ENCODE data around the gene SH3RF3. TPM values are rescaled to one million over a fixed set of nuclear protein-coding genes. Genes with fewer than 3 reads are reported as not detected.

Gene SH3RF3
- total and polyA plus RNA-seq, 2 of the 13 experiments (the other 11 are each of a cell fraction or from before 2014, with no cell fraction given), result 0.04 TPM; not detected in 1

DNA sequence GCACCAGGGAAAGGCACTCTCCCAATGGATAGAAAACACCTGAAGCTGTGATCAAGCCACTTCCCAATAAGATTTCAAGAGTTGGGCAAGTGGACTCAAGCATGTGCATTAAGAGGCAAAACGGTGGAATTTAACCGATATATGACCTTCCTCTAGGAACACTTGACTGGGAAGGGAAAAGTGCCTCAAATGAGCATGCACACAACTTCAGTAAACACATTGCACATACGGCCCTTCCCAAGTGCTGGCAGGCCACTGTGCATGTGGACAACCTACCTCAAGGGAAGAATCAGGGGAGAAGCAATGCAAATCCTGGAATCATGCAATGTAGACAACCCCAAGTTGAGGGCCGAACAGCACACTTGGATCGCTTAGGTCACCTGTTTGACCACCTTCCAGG is 23.9 kb upstream of the SH3RF3 start:
- peaks cover 0 to 9% of the 10 kb centered on the region in 2 experiments; a peak in 4 of 5 replicates for H3K27me3 ChIP-seq (ENCODE audit: control insufficient read depth in 1 of 2, insufficient read depth in 2 of 2, low read length in 2 of 2)
- CTCF ChIA-PET (ENCODE audit: low intra/inter-chr PET ratio, low total read pairs), result no interaction called here
- no peak overlapping the region for H3K4me3 ChIP-seq (replicated peaks in 1 of 3; ENCODE audit: insufficient read depth in 1 of 3, low read depth in 2 of 3, low read length in 3 of 3)
- H3K79me2 ChIP-seq (ENCODE audit: insufficient read depth, low read length), result no peaks in the 10 kb centered on the region
- BruUV-seq (replicated peaks), result no TSS peak
- no peaks in the 10 kb centered on the region for H3K9me3 ChIP-seq (ENCODE audit: low read length)
- ATAC-seq (no peak), FAIRE-seq (no peak), DNase-seq (ENCODE audit: low spot score) (no peak)
- WGBS (ENCODE audit: low lambda C conversion rate), result 61% methylated on average over 5 of the region's 5 CpGs
- intact Hi-C loops (cut with micrococcal nuclease; ENCODE audit: unreplicated experiment) (no loop called here), in situ Hi-C loops (cut with HindIII; ENCODE audit: extremely low pct_ligation_motif_present, low pct_unique_long_range_greater_than_20kb) (no loop called here)
- H3K27ac ChIP-seq (ENCODE audit: extremely low read length, insufficient read depth, low read length), result no peak overlapping the region
- POLR2A ChIA-PET, result no interaction called here
- H3K9ac ChIP-seq (ENCODE audit: insufficient read depth, low read depth, low read length), result no peak overlapping the region
- no peaks in the 10 kb centered on the region for H3K4me1 ChIP-seq (ENCODE audit: insufficient read depth, low read length)
- TF ChIP-seq HNRNPK (IDR thresholded peaks at IDR 0.05; ENCODE audit: low read depth, low read length, poor library complexity, severe bottlenecking) (no peak), ZNF878 (CRISPR knock-in tag; IDR thresholded peaks at IDR 0.05) (no peak), DZIP1 (CRISPR knock-in tag; IDR thresholded peaks at IDR 0.05) (no peak), TSC22D2 (CRISPR knock-in tag; IDR thresholded peaks at IDR 0.05; ENCODE audit: borderline replicate concordance) (no peak)
- TF ChIP-seq, protein P1, sequence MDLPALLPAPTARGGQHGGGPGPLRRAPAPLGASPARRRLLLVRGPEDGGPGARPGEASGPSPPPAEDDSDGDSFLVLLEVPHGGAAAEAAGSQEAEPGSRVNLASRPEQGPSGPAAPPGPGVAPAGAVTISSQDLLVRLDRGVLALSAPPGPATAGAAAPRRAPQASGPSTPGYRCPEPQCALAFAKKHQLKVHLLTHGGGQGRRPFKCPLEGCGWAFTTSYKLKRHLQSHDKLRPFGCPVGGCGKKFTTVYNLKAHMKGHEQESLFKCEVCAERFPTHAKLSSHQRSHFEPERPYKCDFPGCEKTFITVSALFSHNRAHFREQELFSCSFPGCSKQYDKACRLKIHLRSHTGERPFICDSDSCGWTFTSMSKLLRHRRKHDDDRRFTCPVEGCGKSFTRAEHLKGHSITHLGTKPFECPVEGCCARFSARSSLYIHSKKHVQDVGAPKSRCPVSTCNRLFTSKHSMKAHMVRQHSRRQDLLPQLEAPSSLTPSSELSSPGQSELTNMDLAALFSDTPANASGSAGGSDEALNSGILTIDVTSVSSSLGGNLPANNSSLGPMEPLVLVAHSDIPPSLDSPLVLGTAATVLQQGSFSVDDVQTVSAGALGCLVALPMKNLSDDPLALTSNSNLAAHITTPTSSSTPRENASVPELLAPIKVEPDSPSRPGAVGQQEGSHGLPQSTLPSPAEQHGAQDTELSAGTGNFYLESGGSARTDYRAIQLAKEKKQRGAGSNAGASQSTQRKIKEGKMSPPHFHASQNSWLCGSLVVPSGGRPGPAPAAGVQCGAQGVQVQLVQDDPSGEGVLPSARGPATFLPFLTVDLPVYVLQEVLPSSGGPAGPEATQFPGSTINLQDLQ (CRISPR knock-in tag; IDR thresholded peaks at IDR 0.05), result no peak
- TF ChIP-seq, protein P2, sequence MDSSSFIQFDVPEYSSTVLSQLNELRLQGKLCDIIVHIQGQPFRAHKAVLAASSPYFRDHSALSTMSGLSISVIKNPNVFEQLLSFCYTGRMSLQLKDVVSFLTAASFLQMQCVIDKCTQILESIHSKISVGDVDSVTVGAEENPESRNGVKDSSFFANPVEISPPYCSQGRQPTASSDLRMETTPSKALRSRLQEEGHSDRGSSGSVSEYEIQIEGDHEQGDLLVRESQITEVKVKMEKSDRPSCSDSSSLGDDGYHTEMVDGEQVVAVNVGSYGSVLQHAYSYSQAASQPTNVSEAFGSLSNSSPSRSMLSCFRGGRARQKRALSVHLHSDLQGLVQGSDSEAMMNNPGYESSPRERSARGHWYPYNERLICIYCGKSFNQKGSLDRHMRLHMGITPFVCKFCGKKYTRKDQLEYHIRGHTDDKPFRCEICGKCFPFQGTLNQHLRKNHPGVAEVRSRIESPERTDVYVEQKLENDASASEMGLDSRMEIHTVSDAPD (CRISPR knock-in tag; IDR thresholded peaks at IDR 0.05), result no peak
- TF ChIP-seq, protein P3, sequence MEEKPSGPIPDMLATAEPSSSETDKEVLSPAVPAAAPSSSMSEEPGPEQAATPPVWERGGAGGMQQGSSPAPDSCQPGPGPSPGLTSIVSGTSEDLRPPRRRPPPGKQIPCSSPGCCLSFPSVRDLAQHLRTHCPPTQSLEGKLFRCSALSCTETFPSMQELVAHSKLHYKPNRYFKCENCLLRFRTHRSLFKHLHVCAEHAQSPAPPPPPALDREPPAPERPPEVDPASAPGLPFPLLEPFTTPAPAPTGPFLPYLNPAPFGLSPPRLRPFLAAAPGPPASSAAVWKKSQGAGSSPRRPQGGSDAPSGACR (CRISPR knock-in tag; IDR thresholded peaks at IDR 0.05), result no peak
- H4K20me1 ChIP-seq (ENCODE audit: insufficient read depth, low read length), result no peaks in the 10 kb centered on the region
- no peak overlapping the region for H2AFZ ChIP-seq (ENCODE audit: low read length)
- H3K36me3 ChIP-seq (replicated peaks in 1 of 2; ENCODE audit: control insufficient read depth in 1 of 2, insufficient read depth in 2 of 2, low read length in 2 of 2), result no peaks in the 10 kb centered on the region
- no peak overlapping the region for H3K4me2 ChIP-seq (ENCODE audit: low read depth, low read length)
